K562 treated with DMSO at 1 percent for 4 hours (cell line): ENCODE measurements around the gene KCNJ14. TPM values are rescaled to one million over a fixed set of nuclear protein-coding genes. Genes with fewer than 3 reads are reported as not detected.

ENCODE experiments used
- total RNA-seq: library from RNA; unstranded; fragments of 300-600 nt; gene quantifications from 2 replicates; pipeline ENCODE4 v1.2.3, GENCODE V29; 2022; ENCODE audit not compliant: insufficient read depth

The KCNJ14 gene
- total RNA-seq = 2.5 and 3.5 TPM in 2 replicates

DNA sequence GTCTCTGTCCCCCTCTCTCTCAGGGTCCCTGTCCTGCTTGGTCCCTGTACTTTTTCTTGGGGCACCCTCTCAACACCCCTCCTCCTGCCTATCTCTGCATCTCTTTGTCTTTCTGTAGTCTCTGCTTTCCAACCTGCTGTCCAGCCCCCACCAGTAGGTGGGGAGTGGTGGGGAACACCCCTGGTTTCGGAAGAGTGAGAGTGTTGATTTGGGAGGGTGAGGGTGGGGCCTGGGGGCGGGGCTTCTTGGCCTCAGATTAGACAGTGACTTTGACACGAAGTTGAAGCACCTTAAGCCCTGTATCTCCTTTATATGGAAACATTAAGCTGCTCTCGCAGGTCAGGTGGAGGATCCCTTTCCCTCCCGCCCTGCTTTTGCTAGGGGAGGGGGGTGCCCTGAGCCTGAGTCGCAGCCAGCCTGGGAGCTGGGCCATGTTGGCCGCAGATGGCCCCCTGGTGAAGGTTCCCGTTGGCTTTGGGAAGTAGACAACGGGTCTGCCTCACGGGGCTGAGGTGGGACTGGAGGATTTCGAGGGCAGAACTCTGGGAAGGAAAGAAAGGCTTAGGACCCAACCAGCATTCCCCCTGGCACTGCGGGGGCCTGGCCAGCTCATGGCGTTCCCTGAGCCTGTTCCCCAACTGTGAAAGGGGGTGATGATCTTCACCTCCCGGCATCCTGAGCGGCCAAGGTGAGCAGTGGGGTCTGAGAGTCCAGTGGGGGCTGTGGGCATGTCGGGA lies at the start of gene KCNJ14:
KCNJ14 (plus strand) TSS at position 404 of the 737 bp plus-strand sequence. CDS start 6,151 bp downstream, outside the sequence.

DNA sequence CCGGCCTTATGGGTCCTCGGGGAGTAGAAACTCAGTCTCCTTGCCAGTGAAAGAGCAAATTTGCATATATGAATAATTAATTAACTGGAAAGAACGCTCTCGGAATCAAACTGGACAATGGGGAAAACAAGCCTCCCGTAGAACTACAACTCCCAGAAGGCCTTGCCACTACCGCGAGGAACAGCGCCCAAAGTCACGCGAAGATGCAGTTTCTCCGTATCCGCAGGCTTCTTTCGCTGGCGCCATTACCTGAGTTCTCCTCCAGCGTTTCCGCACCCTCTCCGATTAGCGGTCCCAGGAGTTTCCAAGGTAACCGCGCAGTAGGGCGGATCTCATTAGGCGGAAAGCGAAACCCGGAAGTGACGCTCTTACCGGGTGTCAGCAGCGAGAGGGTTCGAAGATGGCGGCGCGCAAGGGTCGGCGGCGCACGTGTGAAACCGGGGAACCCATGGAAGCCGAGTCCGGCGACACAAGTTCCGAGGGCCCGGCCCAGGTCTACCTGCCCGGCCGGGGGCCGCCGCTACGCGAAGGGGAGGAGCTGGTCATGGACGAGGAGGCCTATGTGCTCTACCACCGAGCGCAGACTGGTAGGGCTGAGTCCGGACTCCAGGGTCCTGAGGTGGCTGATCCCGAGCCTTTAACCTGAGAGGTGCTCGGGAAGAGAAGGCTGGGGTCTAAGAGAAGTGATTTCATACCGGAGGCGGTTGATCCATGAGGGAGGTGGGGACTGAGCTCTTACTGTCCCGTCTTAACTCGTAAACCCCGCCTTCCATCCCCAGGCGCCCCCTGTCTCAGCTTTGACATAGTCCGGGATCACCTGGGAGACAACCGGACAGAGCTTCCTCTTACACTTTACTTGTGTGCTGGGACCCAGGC lies 9.5 kb upstream of the KCNJ14 start, which contains the start of gene GRWD1:
GRWD1 (plus strand) TSS at position 378 of the 876 bp plus-strand sequence; CDS start at position 401, 23 bp downstream.

DNA sequence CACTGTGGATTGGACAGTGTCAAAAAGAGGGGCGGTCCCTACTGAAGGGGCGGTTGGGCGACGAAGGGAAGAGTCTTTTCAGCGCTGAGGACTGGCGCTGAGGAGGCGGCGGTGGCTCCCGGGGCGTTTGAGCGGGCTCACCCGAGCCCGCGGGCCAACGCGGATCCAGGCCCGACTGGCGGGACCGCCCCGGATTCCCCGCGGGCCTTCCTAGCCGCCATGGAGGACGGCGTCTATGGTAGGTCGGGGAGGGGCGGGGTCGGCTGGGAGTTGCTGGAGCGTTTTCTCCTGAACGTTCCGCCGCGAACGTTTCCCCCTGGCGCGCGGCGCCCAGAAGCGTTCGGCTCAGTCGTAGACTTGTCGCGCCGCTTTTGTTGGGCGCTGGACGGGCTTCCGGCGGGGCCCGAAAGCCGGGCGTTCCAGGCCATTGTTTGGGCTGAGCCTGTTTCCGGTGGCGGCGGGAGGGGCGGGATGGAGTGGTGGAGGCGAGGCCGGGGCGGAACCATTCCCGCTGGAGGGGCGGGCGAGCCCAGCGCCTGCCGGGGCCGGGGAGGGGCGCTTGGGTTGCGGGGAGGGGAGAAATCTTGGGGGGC lies 14.0 kb downstream of the KCNJ14 start, which contains the start of gene CYTH2:
CYTH2 (plus strand) TSS at position 81 of the 593 bp plus-strand sequence; CDS start at position 220, 139 bp downstream.

DNA sequence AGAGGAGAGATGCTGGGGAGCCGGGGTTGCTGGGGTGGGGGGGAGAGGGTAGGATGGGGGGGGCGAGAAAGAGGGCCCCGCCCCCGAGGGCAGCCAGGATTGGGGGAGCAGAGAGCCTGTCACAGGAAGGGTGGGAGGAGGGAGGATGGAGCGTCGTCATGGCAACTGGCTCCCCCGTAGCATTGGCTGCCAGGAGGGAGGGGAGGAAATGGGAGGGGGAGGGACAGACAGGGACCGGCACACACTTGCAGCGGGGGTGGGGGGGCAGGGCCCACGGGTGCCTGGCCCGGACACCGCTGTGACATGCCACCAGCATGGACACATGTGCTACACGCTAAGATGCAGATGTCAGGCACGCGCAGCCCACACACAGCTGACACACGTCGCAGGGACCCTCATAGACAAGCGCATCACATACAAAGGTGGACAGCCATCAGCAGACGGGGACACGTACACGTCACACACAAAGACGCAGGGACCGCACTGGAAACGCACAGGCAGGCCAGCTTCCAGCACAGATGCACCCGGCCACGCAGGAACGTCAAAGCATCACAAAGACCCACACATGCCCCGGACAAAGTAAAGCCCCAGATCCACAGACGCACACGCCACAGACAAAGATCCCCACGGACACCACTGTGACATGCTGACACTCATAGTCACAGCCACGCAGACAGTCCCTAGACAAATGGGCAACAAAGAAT lies 56.6 kb downstream of the KCNJ14 start, which contains the start of gene LMTK3:
LMTK3 (minus strand) TSS at position 36 of the 704 bp plus-strand sequence. CDS start 259 bp downstream, outside the sequence.

Other genes with a start within 250 kb of the KCNJ14 start
- 13.3 and 15.5 TPM in 2 replicates for gene CARD8, start 199.7 kb upstream of the KCNJ14 start, total RNA-seq
- gene ZNF114, start 185.5 kb upstream of the KCNJ14 start, total RNA-seq = not detected in 2 replicates
- 277 and 348 TPM in 2 replicates for gene EMP3, start 130.0 kb upstream of the KCNJ14 start, total RNA-seq
- 6.4 and 8.6 TPM in 2 replicates for gene TMEM143, start 91.6 kb upstream of the KCNJ14 start, total RNA-seq
- gene SYNGR4, start 91.2 kb upstream of the KCNJ14 start, total RNA-seq = not detected in 2 replicates
- 186 and 205 TPM in 2 replicates for gene KDELR1, start 64.0 kb upstream of the KCNJ14 start, total RNA-seq
- gene GRIN2D, start 61.9 kb upstream of the KCNJ14 start, total RNA-seq = 16.0 and 21.6 TPM in 2 replicates
- gene GRWD1, start 9.6 kb upstream of the KCNJ14 start, total RNA-seq = 15.5 and 16.7 TPM in 2 replicates
- 33.0 and 35.3 TPM in 2 replicates for gene CYTH2, start 13.8 kb downstream of the KCNJ14 start, total RNA-seq
- gene LMTK3, start 56.3 kb downstream of the KCNJ14 start, total RNA-seq = 7.2 and 8.2 TPM in 2 replicates
- 1.7 and 1.9 TPM in 2 replicates for gene SULT2B1, start 96.6 kb downstream of the KCNJ14 start, total RNA-seq
- gene SPACA4, start 151.2 kb downstream of the KCNJ14 start, total RNA-seq = not detected in 2 replicates
- gene FAM83E, start 159.5 kb downstream of the KCNJ14 start, total RNA-seq = 1.7 and 2.8 TPM in 2 replicates
- 5,295 and 5,517 TPM in 2 replicates for gene RPL18, start 163.6 kb downstream of the KCNJ14 start, total RNA-seq
- gene SPHK2, start 163.9 kb downstream of the KCNJ14 start, total RNA-seq = 3.9 and 7.1 TPM in 2 replicates
- gene DBP, start 181.8 kb downstream of the KCNJ14 start, total RNA-seq = 18.9 and 23.5 TPM in 2 replicates
- gene CA11, start 190.6 kb downstream of the KCNJ14 start, total RNA-seq = 10.3 and 27.1 TPM in 2 replicates
- 0.33 TPM in 1 of 2 replicates, not detected in the other for gene NTN5, start 217.4 kb downstream of the KCNJ14 start, total RNA-seq
- not detected in 2 replicates for gene FUT2, start 240.4 kb downstream of the KCNJ14 start, total RNA-seq